Smooth muscle cell of the pulmonary artery (primary cell): ENCODE measurements around the gene SLC9A8. TPM values are rescaled to one million over a fixed set of nuclear protein-coding genes. Genes with fewer than 3 reads are reported as not detected.

Source experiments
- total RNA-seq: library from RNA; depleted of rRNA; stranded (reverse); fragments of >200 nt; gene quantifications from 2 replicates; pipeline ENCODE4 v1.2.3, GENCODE V29; 2014

Gene SLC9A8
- 10.0 and 12.5 TPM in 2 replicates for total RNA-seq

GRCh38 chr20:49812507-49813304 is at the start of gene SLC9A8:
TSS of gene SLC9A8 (plus strand) at chr20:49812828. CDS start at chr20:49812923, 95 bp downstream.

GRCh38 chr20:49915380-49916145 is 102.9 kb downstream of the SLC9A8 start, which contains the start of gene SPATA2:
TSS of gene SPATA2 (minus strand) at chr20:49915529. CDS start at chr20:49908490, 7,039 bp downstream.

GRCh38 chr20:49936153-49937026 is 123.8 kb downstream of the SLC9A8 start, which contains the start of gene RNF114:
TSS of gene RNF114 (plus strand) at chr20:49936397. CDS start at chr20:49936413, 16 bp downstream.

Other genes with a start within 250 kb of the SLC9A8 start
- gene PTGIS, start 244.7 kb upstream of the SLC9A8 start, total RNA-seq: 121 and 154 TPM in 2 replicates
- gene B4GALT5, start 99.0 kb upstream of the SLC9A8 start, total RNA-seq: 19.1 and 34.2 TPM in 2 replicates
- 2.8 and 3.6 TPM in 2 replicates for gene SPATA2, start 102.7 kb downstream of the SLC9A8 start, total RNA-seq
- gene RNF114, start 123.6 kb downstream of the SLC9A8 start, total RNA-seq: 49.0 and 53.2 TPM in 2 replicates
- gene SNAI1, start 170.2 kb downstream of the SLC9A8 start, total RNA-seq: 1.4 and 2.3 TPM in 2 replicates